PFSK-1 (cell line): ENCODE data around the gene SDK1.

Source experiments
- POLR2AphosphoS5 ChIP-seq: IDR thresholded peaks from 2 replicates; pipeline ENCODE4 v1.6.1; 2012; ENCODE audit warnings: low read depth, mild to moderate bottlenecking, control low read depth, low read length, moderate library complexity
- SIN3A ChIP-seq: IDR thresholded peaks from 2 replicates; pipeline ENCODE4 v1.6.1; 2012; ENCODE audit warnings: mild to moderate bottlenecking, low read length, moderate library complexity, borderline replicate concordance; ENCODE audit not compliant: insufficient read depth
- TAF1 ChIP-seq: IDR thresholded peaks from 2 replicates; pipeline ENCODE4 v1.6.1; 2012; ENCODE audit warnings: low read length, control low read depth, borderline replicate concordance; ENCODE audit not compliant: insufficient read depth

- TF ChIP-seq POLR2AphosphoS5 (no peak), TAF1 (no peak), SIN3A (no peak)
These were observed 649.2 kb downstream of the SDK1 start for GRCh38 chr7:3950249-3950648.
